GM21515 (cell line): ENCODE measurements around the gene HCST.
A peak's percentile ranks its signal among the peaks of the same experiment; 100 is the strongest.
"Not testable (repeated sequence)": the region's sequence is repeated elsewhere in the genome, so short reads cannot be mapped to it uniquely, and the experiment has no call there.

Experiments used
- ATAC-seq: cut with Tn5 transposase; IDR thresholded peaks from one replicate; pipeline ENCODE4 v1.9.1; 2021; ENCODE audit not compliant: unreplicated experiment

HCST gene

DNA sequence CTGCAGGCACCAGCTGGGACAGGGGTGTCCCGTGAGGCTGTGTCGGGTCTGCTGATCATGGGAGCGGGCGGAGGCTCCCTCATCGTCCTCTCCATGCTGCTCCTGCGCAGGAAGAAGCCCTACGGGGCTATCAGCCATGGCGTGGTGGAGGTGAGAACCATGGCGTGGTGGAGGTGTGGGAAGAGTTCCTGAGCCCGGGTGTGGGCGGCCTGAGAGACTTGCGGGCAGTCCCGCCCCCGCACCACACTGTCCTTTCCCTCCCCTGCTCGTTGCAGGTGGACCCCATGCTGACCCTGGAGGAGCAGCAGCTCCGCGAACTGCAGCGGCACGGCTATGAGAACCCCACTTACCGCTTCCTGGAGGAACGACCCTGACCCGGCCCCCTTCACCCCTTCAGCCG is 23.3 kb upstream of the HCST start:
- no peak for ATAC-seq

GRCh38 chr19:35879770-35880317 is 22.5 kb upstream of the HCST start:
- ATAC-seq = no peak

GRCh38 chr19:35882114-35882832 is 20.1 kb upstream of the HCST start:
- no peak for ATAC-seq

- no peak for ATAC-seq
Measured at GRCh38 chr19:35883882-35884281, 18.4 kb upstream of the HCST start.

DNA sequence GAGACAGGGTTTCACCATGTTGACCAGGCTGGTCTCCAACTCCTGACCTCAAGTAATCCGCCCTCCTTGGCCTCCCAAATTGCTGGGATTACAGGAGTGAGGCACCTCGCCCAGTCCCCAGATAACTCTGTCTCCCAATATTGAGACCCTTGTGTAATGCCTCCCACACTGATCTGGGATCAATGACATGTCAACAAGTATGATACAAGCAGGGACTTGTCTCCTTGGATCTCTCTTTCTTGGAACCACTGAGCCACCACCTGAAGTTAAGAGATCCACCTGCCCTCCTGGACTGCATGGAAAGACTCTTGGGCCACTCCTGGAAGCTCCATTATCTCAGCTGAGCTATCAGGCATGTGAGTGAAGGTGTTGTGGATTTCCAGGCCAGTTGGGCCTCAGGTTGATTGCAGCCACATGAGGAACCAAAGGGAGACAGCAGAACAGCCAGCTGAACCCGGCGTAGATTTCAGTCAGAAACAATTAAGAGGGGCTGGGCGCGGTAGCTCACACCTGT is 17.0 kb upstream of the HCST start:
- ATAC-seq = no peak

DNA sequence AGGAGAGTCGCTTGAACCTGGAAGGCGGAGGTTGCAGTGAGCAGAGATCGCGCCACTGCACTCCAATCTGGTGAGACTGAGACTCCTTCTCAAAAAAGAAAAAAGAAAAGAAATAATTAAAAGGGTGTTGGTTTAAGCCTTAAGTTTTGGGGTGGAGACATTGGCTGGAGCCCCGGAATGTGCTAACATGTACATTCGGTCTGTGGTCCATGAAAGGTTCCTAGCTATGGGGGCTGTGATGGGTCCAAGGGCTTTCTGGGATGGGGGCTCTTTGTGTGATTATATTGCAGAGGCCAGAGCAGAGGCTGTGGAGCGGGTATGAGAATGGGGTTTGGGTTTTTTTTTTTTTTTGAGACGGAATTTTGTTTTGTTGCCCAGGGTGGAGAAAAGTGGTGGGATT is 16.4 kb upstream of the HCST start:
- no peak for ATAC-seq

DNA sequence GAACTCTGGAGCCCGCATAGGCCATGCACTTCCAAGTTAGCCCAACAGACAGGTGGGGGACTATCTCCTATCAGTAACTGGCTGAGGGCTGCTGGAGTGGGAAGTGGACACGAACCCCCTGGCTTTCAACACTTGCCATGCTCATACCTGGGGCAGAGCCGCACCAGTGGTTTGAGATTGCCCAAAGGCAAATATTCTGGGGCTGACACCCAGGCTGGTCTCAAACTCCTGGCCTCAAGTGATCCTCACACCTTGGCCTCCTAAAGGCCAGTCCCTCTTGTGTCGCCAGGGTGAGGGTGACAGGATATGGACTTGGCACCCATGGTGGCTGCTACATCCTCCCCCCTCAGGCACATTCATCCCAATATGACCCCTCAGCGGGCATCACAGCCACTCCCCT is 15.1 kb upstream of the HCST start:
- no peak for ATAC-seq

DNA sequence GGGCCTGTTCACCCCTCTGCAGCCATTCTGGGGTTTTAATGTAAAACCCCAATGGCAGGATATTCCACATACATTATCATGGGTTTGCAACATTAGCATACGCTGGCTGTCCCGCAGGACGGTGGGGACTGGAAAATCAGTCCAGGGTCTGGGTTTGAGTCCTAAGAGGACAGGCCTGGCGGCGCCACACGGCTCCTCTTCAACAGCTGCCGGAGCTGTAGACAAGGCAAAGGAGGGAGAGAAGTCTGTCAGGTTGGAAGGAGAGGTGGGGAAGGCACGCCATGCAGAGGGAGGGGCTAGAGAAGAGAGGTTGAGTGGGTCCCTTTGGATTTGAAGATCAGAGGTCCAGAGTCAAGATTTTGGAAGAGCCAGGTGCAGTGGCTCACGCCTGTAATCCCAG is 13.9 kb upstream of the HCST start:
- ATAC-seq = no peak

DNA sequence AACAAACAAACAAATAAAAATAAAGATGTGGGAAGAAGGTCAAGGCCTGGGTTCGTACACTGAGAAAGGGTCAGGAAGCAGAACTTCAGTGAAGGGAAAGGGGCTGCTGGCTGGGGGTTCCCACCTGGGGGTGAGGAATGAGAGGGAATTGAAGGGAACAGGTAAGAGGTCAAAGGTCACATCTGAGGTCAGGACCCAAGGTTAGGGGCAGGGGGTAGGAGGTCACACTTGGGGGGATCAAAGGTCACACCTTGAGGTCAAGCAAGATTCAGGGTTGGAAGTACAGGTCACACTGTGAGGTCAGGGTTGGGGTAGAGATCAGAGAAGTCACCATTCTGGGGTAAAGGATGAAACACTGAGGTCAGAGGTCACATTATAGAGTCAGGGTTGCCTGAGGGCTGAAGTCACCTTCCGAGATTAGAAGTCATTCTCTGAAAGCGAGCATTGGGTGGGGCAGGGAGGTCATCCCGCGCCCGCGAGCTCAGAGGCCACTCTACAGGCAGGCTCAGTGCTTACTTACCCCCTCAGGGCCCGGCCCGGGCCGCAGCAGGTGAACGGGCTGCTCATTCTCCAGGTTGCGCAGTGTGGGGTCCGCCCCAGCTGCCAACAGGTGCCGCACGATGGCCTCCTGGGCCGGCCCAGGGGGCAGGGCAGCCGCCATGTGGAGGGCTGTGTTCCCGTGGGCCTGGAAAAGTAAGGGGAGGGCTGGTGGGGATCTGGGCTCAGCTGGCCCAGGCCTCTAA is 12.8 kb upstream of the HCST start:
- ATAC-seq = no peak

DNA sequence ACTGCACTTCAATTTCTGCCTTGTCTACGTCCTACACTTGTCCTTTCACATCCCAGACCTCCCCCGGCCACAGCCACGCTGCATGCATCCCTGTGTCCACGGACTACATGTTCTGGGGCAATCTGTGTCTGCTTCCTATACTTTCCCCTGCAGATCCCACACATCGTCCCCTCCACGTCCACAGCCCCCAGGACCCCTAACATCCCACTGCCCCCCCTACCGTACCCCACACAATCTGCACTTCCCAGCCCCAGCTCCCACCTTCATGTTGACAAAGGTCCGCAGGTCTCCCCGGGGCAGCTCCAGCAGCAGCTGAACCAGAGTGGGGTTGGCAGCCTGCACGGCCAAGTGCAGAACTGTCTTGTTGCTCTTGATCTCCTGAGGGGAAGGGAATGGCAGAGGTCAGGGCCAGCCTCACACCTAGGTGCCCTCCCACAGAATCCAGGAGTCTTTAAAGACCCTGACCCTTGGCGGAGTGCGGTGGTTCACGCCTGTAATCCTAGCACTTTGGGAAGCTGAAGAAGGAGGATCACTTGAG is 12.1 kb upstream of the HCST start:
- ATAC-seq = no peak

- ATAC-seq = not testable (repeated sequence)
Measured at GRCh38 chr19:35891819-35892218, 10.5 kb upstream of the HCST start.

GRCh38 chr19:35894342-35894741 is 8.0 kb upstream of the HCST start:
- ATAC-seq = no peak

- ATAC-seq = no peak
Measured at GRCh38 chr19:35895911-35896642, 6.3 kb upstream of the HCST start.

DNA sequence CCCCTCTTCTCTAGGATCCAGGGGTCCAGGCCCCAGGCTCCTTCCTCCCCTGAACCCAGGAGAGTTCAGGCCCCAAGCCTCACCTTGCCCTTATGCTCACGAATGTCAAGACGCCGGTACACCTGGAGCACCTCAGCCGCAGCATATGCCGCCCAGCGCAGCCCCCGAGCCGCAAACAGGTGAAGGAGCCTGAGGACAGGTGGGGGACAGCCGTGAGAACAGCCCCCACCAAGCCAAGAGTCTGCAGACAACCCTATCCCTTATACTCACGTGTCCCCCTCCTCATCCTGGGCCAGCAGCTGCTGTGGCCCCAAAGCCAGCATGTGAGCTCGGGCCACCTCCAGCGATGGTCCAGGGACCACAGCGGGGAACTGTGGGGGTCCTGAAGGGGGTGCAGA is 5.7 kb upstream of the HCST start:
- no peak for ATAC-seq

- no peak for ATAC-seq
Measured at GRCh38 chr19:35897706-35898451, 4.5 kb upstream of the HCST start.

- no peak for ATAC-seq
Measured at GRCh38 chr19:35898499-35898809, 3.9 kb upstream of the HCST start.

DNA sequence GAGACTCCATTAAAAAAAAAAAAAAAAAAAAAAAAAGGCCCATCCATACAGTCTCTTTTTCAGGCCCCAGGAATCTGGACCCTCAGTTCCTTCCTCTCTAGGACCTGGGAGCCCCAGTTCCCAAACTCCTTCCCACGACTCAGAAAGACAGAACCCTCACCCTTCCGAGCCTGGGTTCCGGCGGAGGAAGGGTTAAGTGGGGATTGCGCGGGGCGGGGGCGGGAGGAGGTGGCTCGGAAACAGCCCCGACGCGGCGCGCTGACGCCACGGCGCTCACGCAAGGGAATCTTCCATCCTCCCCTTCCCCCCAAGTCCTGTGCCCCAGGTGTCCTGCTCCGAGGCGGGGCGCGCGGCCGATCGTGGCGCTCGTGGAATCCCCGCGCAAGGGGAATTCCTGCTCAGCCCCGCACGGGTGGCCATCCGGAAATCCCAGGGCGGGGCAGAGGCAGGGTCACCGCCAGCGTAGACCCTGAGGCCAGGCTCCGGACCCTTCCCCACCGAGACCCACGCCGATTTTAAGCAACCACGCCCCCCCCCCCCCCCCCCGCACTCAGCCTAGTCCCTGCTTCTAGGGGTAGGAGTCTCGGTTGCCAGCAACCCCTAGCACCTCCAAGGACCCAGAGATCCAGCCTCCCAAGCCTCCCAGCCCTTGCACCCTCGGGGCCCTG is 2.6 kb upstream of the HCST start:
- peak; percentile 37 for ATAC-seq

DNA sequence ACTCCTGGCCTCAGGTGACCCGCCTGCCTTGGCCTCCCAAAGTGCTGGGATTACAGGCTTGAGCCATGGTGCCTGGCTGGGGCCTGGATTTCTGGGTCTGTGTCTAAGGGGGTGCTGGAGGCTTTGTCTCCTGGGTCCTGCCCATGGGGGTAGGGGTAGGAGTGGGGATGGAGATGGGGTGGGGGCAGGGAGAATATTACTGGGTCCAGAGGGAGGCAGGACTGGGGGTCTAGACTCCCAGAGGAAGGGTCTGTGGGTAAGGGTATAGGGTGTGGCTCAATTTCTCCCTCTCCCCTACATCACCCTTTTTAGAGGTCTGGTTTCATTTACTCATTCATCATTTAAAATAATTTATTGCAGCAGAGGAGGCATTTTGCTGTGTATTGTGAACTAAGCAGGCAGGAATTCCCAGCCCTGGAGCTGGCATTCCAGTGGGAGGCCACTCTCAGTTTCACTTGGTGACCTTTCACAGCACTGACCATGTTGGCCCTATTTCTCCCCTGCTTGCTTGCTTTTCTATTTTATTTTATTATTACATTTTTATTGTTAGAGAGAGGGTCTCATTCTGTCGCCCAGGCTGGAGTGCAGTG is 1.2 kb upstream of the HCST start:
- no peak for ATAC-seq

DNA sequence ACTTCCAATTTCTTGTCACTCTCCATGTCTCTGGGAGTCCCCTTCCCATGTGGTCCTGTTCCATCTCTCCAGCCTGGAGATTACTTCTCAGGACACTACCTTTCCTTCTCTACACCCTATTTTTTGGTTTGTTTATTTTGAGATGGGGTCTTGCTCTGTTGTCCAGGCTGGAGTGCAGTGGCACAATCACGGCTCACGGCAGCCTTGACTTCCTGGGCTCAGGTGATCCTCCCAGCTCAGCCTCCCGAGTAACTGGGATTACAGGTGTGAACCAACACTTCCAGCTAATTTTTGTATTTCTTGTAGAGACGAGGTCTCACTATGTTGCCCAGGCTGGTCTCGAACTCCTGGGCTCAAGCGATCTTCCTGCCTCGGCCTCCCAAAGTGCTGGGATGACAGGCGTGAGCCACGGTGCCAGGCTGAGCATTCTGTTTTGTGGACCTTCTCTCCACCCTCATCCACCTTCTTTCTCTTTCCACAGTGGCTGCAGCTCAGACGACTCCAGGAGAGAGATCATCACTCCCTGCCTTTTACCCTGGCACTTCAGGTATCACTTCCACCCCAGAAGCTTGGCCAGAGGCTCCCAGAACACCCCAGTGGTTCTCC is 644 bp downstream of the HCST start:
- no peak for ATAC-seq
